ENCODE results near the gene NDUFA3.

NDUFA3 gene

DNA sequence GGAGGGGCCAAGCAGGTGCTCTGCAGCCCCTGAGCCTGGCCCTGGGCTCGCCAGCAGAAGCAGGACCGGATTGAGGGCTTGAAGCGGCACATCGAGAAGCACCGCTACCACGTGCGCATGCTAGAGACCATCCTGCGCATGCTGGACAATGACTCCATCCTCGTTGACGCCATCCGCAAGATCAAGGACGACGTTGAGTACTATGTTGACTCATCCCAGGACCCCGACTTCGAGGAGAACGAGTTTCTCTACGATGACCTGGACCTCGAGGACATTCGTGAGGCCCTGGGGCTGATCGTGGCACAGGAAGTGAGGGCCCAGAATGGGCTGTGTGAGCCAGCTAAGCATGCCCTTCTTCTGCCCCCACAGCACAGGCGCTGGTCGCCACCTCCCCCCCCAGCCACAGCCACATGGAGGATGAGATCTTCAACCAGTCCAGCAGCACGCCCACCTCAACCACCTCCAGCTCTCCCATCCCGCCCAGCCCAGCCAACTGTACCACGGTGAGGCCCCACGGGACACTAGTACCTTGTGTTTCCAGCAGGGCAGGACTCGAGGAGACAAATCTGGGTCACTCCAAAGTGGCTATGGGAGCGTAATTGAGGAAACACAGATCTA lies 43.0 kb downstream of the NDUFA3 start:
- FAIRE-seq, result no peak
- no peak for DNase-seq (ENCODE audit: insufficient read length, low spot score)
- TF ChIP-seq, protein P1, sequence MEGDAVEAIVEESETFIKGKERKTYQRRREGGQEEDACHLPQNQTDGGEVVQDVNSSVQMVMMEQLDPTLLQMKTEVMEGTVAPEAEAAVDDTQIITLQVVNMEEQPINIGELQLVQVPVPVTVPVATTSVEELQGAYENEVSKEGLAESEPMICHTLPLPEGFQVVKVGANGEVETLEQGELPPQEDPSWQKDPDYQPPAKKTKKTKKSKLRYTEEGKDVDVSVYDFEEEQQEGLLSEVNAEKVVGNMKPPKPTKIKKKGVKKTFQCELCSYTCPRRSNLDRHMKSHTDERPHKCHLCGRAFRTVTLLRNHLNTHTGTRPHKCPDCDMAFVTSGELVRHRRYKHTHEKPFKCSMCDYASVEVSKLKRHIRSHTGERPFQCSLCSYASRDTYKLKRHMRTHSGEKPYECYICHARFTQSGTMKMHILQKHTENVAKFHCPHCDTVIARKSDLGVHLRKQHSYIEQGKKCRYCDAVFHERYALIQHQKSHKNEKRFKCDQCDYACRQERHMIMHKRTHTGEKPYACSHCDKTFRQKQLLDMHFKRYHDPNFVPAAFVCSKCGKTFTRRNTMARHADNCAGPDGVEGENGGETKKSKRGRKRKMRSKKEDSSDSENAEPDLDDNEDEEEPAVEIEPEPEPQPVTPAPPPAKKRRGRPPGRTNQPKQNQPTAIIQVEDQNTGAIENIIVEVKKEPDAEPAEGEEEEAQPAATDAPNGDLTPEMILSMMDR (IDR thresholded peaks at IDR 0.05; ENCODE audit: insufficient read depth, missing control alignments), result no peak

DNA sequence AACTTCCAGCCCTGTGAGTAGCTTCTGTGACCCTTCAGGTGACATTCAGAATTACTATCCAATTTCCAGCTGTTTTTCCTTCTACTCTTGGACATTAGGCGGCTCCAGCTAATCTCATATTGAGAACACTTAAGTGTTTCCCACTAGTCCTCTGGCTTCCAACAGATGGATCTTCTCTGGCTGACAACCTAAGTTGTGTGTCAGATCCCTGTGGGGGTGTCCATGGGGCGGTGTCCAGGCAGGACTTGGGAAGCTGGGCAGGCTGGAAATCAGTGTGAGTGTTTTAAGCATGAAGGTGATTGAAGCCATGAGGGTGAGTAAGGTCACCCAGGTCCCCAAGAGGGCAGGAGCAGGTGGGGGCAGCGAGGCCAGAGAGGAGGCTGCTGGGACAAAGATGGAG lies 45.0 kb downstream of the NDUFA3 start:
- FAIRE-seq (no peak), DNase-seq (ENCODE audit: insufficient read length, low spot score) (no peak)
- TF ChIP-seq, protein P1 (IDR thresholded peaks at IDR 0.05; ENCODE audit: insufficient read depth, missing control alignments), result no peak

DNA sequence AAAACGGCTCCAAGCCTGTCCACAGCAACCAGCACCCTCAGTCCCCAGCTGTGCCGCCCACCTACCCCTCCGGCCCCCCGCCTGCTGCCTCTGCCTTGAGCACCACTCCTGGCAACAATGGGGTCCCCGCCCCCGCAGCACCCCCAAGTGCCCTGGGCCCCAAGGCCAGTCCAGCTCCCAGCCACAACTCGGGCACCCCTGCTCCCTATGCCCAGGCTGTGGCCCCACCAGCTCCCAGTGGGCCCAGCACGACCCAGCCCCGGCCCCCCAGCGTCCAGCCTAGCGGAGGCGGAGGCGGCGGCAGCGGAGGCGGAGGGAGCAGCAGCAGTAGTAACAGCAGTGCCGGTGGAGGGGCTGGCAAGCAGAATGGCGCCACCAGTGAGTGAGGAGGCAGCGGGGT lies 45.5 kb downstream of the NDUFA3 start:
- TF ChIP-seq, protein P1 (IDR thresholded peaks at IDR 0.05; ENCODE audit: insufficient read depth, missing control alignments), result no peak
- no peak for FAIRE-seq
- no peak for DNase-seq (ENCODE audit: insufficient read length, low spot score)

DNA sequence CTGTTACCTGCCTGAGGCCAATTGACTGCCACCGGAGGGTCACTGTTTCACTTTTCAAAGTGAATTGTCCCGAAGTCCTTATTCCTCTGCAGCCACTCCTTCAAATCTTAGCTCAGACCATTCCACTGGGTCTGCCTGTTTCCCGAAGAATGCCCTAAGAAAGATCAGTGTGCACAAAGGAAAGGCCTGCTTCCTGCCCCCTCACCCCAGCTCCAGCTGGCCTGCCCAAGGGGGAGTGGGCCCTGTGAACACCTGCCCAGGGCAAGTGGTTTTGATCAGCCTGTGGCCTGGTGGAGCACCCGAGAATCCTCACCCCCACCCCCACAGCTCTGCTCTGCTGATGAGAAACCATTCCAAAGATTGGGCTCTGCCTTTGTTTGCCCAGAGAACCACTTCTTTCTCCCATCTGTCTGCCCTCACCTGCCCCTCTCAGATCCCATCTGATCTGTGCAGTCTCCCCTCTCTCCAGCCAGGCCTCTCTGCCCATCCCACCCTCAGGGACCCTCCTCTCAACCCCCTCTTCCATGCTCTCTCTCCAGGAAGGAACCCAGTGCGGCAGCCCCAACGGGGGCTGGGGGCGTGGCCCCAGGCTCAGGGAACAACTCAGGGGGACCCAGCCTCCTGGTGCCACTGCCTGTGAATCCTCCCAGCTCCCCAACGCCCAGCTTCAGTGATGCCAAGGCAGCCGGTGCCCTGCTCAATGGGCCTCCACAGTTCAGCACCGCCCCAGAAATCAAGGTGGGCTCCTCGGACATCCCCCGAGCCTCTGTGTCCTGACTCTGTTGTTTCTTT lies 46.6 kb downstream of the NDUFA3 start:
- DNase-seq (ENCODE audit: insufficient read length, low spot score) (no peak), FAIRE-seq (no peak)
- TF ChIP-seq, protein P1 (IDR thresholded peaks at IDR 0.05; ENCODE audit: insufficient read depth, missing control alignments), result no peak

DNA sequence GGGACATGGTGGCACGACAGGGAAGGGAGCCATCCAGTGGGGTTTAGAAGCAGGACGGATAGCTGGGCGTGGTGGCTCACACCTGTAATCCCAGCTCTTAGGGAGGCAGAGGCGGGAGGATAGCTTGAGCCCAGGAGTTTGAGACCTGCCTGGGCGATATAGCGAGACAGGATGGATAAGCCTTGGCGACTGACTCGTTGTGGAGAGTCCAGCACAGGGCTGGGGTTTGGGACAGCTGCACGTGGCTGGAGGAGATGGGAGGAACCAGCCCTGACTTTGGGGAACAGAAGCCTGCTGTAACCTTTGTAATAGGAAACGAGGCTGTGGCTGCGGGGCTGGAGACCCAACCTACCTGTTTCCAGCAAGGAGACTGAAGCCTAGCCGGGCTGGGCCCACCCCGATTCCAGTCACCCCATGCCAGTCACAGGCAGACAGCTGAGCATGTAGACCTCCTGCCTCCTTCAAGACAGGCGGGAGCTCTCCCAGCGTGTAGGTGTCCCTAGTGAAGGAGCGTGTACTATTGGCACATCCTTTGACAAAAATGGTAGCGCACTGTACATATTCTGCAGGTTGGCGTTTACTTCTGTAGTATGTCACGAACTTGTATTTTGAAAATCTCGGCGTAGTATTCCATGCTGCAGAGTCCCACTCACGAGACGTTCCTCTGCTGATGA lies 48.8 kb downstream of the NDUFA3 start:
- no peak for FAIRE-seq
- TF ChIP-seq, protein P1 (IDR thresholded peaks at IDR 0.05; ENCODE audit: insufficient read depth, missing control alignments), result no peak
- no peak for DNase-seq (ENCODE audit: insufficient read length, low spot score)

DNA sequence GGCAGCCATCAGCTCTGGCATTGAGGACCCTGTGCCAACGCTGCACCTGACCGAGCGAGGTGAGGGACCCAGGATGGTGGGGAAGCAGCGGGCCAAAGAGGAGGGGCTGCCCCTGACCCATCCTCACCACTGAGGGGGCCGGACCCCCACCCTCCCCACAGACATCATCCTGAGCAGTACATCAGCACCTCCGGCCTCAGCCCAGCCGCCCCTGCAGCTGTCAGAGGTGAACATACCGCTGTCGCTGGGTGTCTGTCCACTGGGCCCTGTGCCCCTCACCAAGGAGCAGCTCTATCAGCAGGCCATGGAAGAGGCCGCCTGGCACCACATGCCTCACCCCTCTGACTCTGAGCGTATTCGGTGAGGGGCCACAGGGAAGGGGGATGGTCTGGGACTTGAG lies 49.6 kb downstream of the NDUFA3 start:
- TF ChIP-seq, protein P1 (IDR thresholded peaks at IDR 0.05; ENCODE audit: insufficient read depth, missing control alignments), result no peak
- DNase-seq (ENCODE audit: insufficient read length, low spot score), result no peak
- no peak for FAIRE-seq

All from D721Med (cell line).